Breast epithelium (tissue), 4 donors: Measurements from ENCODE around the gene CDH23. TPM values are rescaled to one million over a fixed set of nuclear protein-coding genes. Genes with fewer than 3 reads are reported as not detected.

ENCODE experiments used
- DNase-seq, 2 donors: peaks; one replicate each; pipeline ENCODE4 v3.0.0-alpha.2; 2019; ENCODE audit warnings: low spot score in 2 of 2
- H3K27ac ChIP-seq, 2 donors: fragments of 200-600 bp; sonication (generic) in 1 of 2; one replicate each; pipeline ENCODE4 v1.5.1; 2016 to 2019; ENCODE audit warnings: mild to moderate bottlenecking in 1 of 2
- H3K27me3 ChIP-seq, 2 donors: fragments of 200-600 bp; sonication (generic) in 1 of 2; one replicate each; pipeline versions ENCODE4 v1.5.1 to v1.6.0; 2017 to 2019; ENCODE audit warnings: control low read depth in 1 of 2, mild to moderate bottlenecking in 1 of 2
- H3K36me3 ChIP-seq: fragments of 200-600 bp; one replicate; pipeline ENCODE4 v1.5.1; 2019
- H3K4me1 ChIP-seq, 2 donors: fragments of 200-600 bp; sonication (generic); one replicate each; pipeline ENCODE4 v1.5.1; 2016 to 2019; ENCODE audit warnings: control low read depth in 1 of 2
- H3K4me3 ChIP-seq, 3 donors: fragments of 200-600 bp; sonication (generic); 1 replicate in 2 of 3; 2 replicates in 1 of 3; pipeline ENCODE4 v1.5.1; 2016 to 2019; ENCODE audit warnings: mild to moderate bottlenecking in 3 of 3, moderate library complexity in 2 of 3
- H3K9me3 ChIP-seq, 2 donors: fragments of 200-600 bp; sonication (generic) in 1 of 2; one replicate each; pipeline ENCODE4 v1.5.1; 2016 to 2019; ENCODE audit warnings: control low read depth in 1 of 2
- CTCF ChIP-seq, 3 donors: fragments of 450-650 bp; IDR thresholded peaks; one replicate each; pipeline ENCODE4 v1.5.1; 2016 to 2017; ENCODE audit warnings: antibody characterized with exemption in 3 of 3, mild to moderate bottlenecking in 3 of 3, moderate library complexity in 3 of 3
- POLR2A ChIP-seq: fragments of 450-650 bp; IDR thresholded peaks from one replicate; pipeline ENCODE4 v1.6.1; 2016; ENCODE audit warnings: antibody characterized with exemption, mild to moderate bottlenecking, moderate library complexity
- POLR2AphosphoS5 ChIP-seq, 3 donors: sonication (generic); formaldehyde crosslinking; IDR thresholded peaks; one replicate each; pipeline ENCODE4 v1.6.1; 2017; ENCODE audit warnings: antibody characterized with exemption in 3 of 3
- intact Hi-C: fragments of 100-400 bp; cut with DNase I; formaldehyde crosslinking; loops from one replicate; pipeline ENCODE4 v1.15.1; 2023; ENCODE audit warnings: low total_unique reads
- total RNA-seq, 3 donors: library from RNA; depleted of rRNA; stranded (reverse); fragments of >200 nt; gene quantifications; one replicate each; pipeline ENCODE4 v1.1.0, GENCODE V29; 2016

CDH23 gene
- total RNA-seq, 3 donors from 2014 or later: 8.5 to 13.8 (median 11.6) TPM

- no peak overlapping the region for H3K4me3 ChIP-seq
- no peaks in the 10 kb centered on the region for H3K4me1 ChIP-seq
- no peaks in the 10 kb centered on the region for H3K27me3 ChIP-seq
- TF ChIP-seq POLR2A (no peak), POLR2AphosphoS5 (IDR thresholded peaks at IDR 0.05) (no peak), CTCF (IDR thresholded peaks at IDR 0.05) (no peak)
- no peaks in the 10 kb centered on the region for H3K9me3 ChIP-seq
- intact Hi-C loops: no loop called here
- DNase-seq: no peak
- H3K36me3 ChIP-seq: no peaks in the 10 kb centered on the region
- no peak overlapping the region for H3K27ac ChIP-seq
Observed at GRCh38 chr10:71363936-71364335, 32.8 kb upstream of the CDH23 start.

DNA sequence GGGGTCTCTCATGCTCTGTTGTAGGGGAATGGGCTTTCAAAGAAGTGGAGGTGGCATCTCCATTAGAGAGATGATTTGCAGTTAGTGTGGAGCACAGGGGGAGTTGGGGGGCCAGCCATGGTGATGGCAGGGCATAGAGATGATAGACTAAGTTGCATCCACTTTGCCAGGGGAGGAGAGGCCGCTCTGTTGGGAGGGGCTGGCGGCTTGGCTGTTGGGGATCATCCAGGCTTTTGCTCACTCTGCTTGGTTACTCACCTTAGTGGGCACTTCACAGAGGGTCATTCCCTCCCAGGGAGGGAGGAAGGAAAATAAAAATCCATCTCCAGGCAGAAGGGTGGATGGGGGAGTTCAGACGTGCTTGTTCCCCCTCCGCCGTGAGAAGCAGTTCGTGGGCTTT is 31.4 kb upstream of the CDH23 start:
- Histone ChIP-seq H3K4me3 (no peak overlapping the region), H3K9me3 (no peaks in the 10 kb centered on the region), H3K27ac (no peak overlapping the region), H3K4me1 (no peaks in the 10 kb centered on the region), H3K36me3 (no peaks in the 10 kb centered on the region), H3K27me3 (no peaks in the 10 kb centered on the region)
- DNase-seq: no peak
- intact Hi-C loops: no loop called here
- TF ChIP-seq CTCF (IDR thresholded peaks at IDR 0.05) (no peak), POLR2A (no peak), POLR2AphosphoS5 (IDR thresholded peaks at IDR 0.05) (no peak)

DNA sequence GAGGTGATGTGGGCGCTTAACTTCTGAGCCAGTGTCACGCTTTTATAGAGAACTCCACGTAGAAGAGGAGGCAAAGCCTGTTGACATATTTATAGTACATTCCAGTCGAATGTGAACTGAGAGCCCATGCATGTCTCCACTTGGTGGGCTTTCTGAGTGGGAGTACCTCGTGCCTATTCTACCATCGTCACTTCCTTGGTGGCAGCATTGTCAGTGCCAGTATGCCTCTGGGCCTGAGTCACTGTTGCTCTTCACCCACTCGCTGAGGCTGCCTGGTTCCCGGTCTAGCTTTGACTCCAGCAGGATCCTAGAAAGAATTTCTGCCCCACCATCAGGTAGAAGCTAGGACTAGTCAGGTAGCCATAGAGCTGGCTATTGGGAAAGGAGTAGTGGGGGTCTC is 30.0 kb upstream of the CDH23 start:
- no peaks in the 10 kb centered on the region for H3K4me1 ChIP-seq
- intact Hi-C loops: no loop called here
- no peaks in the 10 kb centered on the region for H3K27me3 ChIP-seq
- TF ChIP-seq POLR2A: no peak
- no peaks in the 10 kb centered on the region for H3K36me3 ChIP-seq
- H3K9me3 ChIP-seq: no peaks in the 10 kb centered on the region
- no peak for DNase-seq
- H3K4me3 ChIP-seq: no peak overlapping the region
- H3K27ac ChIP-seq: no peak overlapping the region

GRCh38 chr10:71367271-71367670 is 29.4 kb upstream of the CDH23 start:
- no peak for DNase-seq

DNA sequence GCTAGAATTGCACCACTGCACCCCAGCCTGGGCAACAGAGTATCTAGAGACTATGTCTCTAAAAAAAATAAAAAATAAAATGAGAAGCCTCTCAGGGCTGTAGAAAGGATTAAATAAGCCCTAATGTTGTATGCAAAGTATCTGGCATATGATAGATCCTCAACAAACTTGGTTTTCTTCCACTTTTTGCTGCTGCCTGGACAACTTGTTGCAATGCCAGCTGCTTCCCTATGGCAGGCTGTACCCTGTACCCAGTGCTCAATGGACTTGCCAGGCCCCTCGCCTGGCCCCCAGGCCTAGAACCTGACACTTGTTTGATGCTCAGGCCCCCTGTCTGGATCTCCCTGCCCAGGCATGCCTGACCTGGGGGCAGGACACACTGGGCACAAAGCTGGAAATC is 28.5 kb upstream of the CDH23 start:
- TF ChIP-seq POLR2A: no peak
- no peak for TF ChIP-seq POLR2AphosphoS5 (IDR thresholded peaks at IDR 0.05)
- TF ChIP-seq CTCF (IDR thresholded peaks at IDR 0.05): no peak
- H3K9me3 ChIP-seq: no peaks in the 10 kb centered on the region
- H3K4me1 ChIP-seq: no peaks in the 10 kb centered on the region
- no peak overlapping the region for H3K27ac ChIP-seq
- intact Hi-C loops: no loop called here
- H3K36me3 ChIP-seq: no peaks in the 10 kb centered on the region
- H3K27me3 ChIP-seq: no peaks in the 10 kb centered on the region
- no peak for DNase-seq
- no peak overlapping the region for H3K4me3 ChIP-seq

More at GRCh38 chr10:71367271-71367670, 29.4 kb upstream of the CDH23 start:
- Histone ChIP-seq H3K4me1 (no peaks in the 10 kb centered on the region), H3K27ac (no peak overlapping the region), H3K9me3 (no peaks in the 10 kb centered on the region), H3K36me3 (no peaks in the 10 kb centered on the region), H3K27me3 (no peaks in the 10 kb centered on the region), H3K4me3 (no peak overlapping the region)
- intact Hi-C loops: no loop called here
- no peak for TF ChIP-seq POLR2A
- TF ChIP-seq CTCF (IDR thresholded peaks at IDR 0.05): no peak
- TF ChIP-seq POLR2AphosphoS5 (IDR thresholded peaks at IDR 0.05): no peak

GRCh38 chr10:71368643-71369042 is 28.1 kb upstream of the CDH23 start:
- no peak overlapping the region for H3K4me3 ChIP-seq
- H3K9me3 ChIP-seq: no peaks in the 10 kb centered on the region
- H3K4me1 ChIP-seq: no peaks in the 10 kb centered on the region
- H3K36me3 ChIP-seq: no peaks in the 10 kb centered on the region
- no peak overlapping the region for H3K27ac ChIP-seq
- no peak for DNase-seq
- TF ChIP-seq POLR2A (no peak), POLR2AphosphoS5 (IDR thresholded peaks at IDR 0.05) (no peak), CTCF (IDR thresholded peaks at IDR 0.05) (no peak)
- intact Hi-C loops: no loop called here
- no peaks in the 10 kb centered on the region for H3K27me3 ChIP-seq
